Suprapubic skin (tissue), 4 donors: ENCODE measurements around the gene DHRS4L2. TPM values are rescaled to one million over a fixed set of nuclear protein-coding genes. Genes with fewer than 3 reads are reported as not detected.
"Not testable (repeated sequence)": the region's sequence is repeated elsewhere in the genome, so short reads cannot be mapped to it uniquely, and the experiment has no call there.

Experiments used
- DNase-seq, 2 donors: peaks; one replicate each; pipeline ENCODE4 v3.0.0-alpha.2; 2019; ENCODE audit warnings: low spot score in 2 of 2
- H3K27ac ChIP-seq: fragments of 200-600 bp; sonication (generic); one replicate; pipeline ENCODE4 v1.5.1; 2019
- H3K27me3 ChIP-seq: fragments of 200-600 bp; sonication (generic); one replicate; pipeline ENCODE4 v1.5.1; 2019
- H3K36me3 ChIP-seq: fragments of 200-600 bp; sonication (generic); one replicate; pipeline ENCODE4 v1.5.1; 2019
- H3K4me1 ChIP-seq: fragments of 200-600 bp; sonication (generic); one replicate; pipeline ENCODE4 v1.5.1; 2019
- H3K4me3 ChIP-seq: fragments of 200-600 bp; sonication (generic); one replicate; pipeline ENCODE4 v1.5.1; 2019; ENCODE audit warnings: mild to moderate bottlenecking
- H3K9me3 ChIP-seq: fragments of 200-600 bp; sonication (generic); one replicate; pipeline ENCODE4 v1.5.1; 2019
- EP300 ChIP-seq: sonication (generic); formaldehyde crosslinking; IDR thresholded peaks from one replicate; pipeline ENCODE4 v1.6.1; 2017; ENCODE audit warnings: antibody characterized with exemption
- POLR2A ChIP-seq, 2 donors: fragments of 450-650 bp; IDR thresholded peaks; one replicate each; pipeline ENCODE4 v1.6.1; 2017; ENCODE audit warnings: antibody characterized with exemption in 2 of 2, mild to moderate bottlenecking in 2 of 2, moderate library complexity in 2 of 2
- POLR2AphosphoS5 ChIP-seq, 3 donors: sonication (generic); formaldehyde crosslinking; IDR thresholded peaks; one replicate each; pipeline ENCODE4 v1.6.1; 2017; ENCODE audit warnings: antibody characterized with exemption in 3 of 3
- WGBS: methylation state at CpG from one replicate; pipeline ENCODE4 v1.1.5; 2018; 5-methylcytosine and 5-hydroxymethylcytosine counted together
- total RNA-seq, 4 donors: library from RNA; depleted of rRNA; stranded (reverse); fragments of >200 nt; gene quantifications; one replicate each; pipeline ENCODE4 v1.1.0, GENCODE V29; 2016
- TF ChIP-seq, protein P1 (sequence below), 2 donors: fragments of 200-600 bp in 1 of 2; fragments of 450-650 bp in 1 of 2; sonication (generic) in 1 of 2; IDR thresholded peaks; one replicate each; pipeline ENCODE4 v1.5.1; 2016 to 2019; ENCODE audit warnings: antibody characterized with exemption in 2 of 2, mild to moderate bottlenecking in 1 of 2, moderate library complexity in 1 of 2

The DHRS4L2 gene
- total RNA-seq, 4 donors from 2014 or later: 17.5 to 27.9 (median 21.0) TPM

DNA sequence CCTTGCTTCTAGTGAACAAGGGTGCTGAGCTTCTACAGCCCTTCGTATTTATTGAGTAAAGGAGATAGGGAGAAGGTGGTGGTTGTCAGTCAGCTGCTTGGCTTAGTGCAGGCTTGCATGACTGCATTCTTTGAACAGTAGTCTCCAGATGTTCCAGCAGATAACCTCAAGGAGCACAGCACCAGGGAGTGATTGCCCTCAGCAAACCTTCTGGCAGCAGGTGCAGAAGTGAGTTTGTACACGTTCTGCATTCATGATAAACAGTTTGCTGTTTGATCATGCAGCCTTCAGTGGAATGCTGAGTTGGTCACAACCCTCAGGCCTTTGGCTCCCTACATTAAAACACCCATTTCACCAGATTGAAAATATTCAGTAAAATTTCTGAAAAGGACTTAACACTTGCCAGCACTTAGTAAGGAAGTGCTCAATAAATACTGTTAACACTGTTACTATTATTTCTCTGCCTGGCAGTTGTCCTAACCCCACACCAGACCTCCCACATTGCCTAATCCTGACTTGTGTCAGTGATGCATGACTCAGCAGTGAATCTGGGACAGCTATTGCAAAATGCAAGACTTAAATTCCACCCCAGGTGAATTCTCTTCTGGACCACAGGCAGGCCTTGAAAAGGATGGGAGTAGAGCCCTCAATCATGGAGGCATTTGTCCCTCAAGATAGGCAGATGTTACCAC is 44.1 kb downstream of the DHRS4L2 start:
- DNase-seq: no peak
- H3K36me3 ChIP-seq: no peaks in the 10 kb centered on the region
- H3K4me3 ChIP-seq: no peak overlapping the region
- 70% methylated on average over 2 of the region's 2 CpGs for WGBS
- no peaks in the 10 kb centered on the region for H3K27me3 ChIP-seq
- H3K9me3 ChIP-seq: peaks cover 6% of the 10 kb centered on the region
- H3K27ac ChIP-seq: peak overlapping the region; percentile 57
- TF ChIP-seq POLR2AphosphoS5 (IDR thresholded peaks at IDR 0.05) (peak in 2 of 3 donors; percentile 18 to 65), EP300 (no peak)
- H3K4me1 ChIP-seq: peaks cover 42% of the 10 kb centered on the region

DNA sequence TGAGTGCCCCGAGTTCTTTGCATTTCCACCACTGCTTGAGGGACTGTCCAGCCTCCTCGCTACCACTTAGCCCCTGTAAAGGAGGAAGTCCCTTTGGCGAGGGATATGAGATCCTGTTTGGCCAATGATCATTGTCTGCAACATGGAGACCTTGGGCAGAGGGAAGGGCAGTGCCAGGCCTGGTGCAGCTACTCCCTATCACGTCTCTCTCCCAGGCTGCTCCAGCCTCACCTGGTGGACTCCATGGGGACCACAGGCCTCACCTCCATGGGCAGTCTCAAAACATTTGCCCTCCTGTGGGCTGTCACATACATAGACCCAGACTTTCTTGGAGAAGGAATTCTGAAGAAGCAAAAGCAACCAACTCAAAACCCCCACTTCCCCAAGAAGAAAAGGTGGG is 47.0 kb downstream of the DHRS4L2 start:
- H3K9me3 ChIP-seq, H3K36me3 ChIP-seq, DNase-seq, H3K27me3 ChIP-seq: not testable (repeated sequence)
- Histone ChIP-seq H3K27ac (peak overlapping the region; percentile 91), H3K4me1 (peaks cover 42% of the 10 kb centered on the region), H3K4me3 (peak overlapping the region; percentile 59)
- 72% methylated on average over 4 of the region's 4 CpGs for WGBS

DNA sequence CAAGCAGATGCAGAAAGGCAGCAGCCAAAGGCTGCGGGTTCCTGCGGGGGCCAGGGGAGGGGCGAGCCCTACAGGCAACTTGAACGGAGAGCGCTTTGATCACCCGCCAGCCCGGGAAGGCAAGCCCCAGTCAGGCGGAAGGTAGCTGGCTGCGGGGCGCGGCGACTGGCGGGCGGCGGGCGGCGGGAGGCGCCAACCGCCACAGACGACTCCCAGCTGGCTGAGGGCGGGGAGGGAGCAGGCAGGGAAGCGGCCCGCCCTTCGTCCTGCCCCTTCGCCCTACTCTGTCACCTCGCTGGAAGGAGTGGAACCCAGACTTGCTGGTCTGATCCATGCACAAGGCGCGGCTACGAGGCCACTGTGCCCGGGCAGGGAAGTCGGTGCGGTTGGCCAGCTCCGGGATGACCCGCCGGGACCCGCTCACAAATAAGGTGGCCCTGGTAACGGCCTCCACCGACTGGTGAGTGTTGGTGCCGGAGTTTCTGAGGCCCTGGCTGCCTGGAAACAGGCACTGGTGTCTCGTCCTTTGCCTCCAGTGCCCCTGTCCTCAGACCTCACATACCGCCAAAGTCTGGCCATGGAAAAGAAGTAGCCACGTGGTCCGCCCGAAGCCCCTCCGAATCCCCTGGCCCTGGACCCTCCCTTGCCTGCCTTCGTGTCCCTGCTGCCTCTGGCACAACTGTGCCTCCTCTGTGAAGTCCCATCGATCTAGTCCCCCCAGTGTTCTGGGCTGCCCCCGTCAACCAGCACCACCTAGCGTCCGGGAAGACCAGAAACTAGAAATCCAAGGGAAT is 47.6 kb downstream of the DHRS4L2 start:
- WGBS: 1% methylated on average over 13 of the region's 50 CpGs
- Histone ChIP-seq H3K4me3 (peak overlapping the region; percentile 59), H3K27me3 (no peaks in the 10 kb centered on the region), H3K27ac (peak overlapping the region; percentile 91), H3K9me3 (peaks cover 6% of the 10 kb centered on the region), H3K4me1 (peaks cover 42% of the 10 kb centered on the region), H3K36me3 (no peaks in the 10 kb centered on the region)
- TF ChIP-seq POLR2AphosphoS5 (IDR thresholded peaks at IDR 0.05): no peak
- TF ChIP-seq, protein P1, sequence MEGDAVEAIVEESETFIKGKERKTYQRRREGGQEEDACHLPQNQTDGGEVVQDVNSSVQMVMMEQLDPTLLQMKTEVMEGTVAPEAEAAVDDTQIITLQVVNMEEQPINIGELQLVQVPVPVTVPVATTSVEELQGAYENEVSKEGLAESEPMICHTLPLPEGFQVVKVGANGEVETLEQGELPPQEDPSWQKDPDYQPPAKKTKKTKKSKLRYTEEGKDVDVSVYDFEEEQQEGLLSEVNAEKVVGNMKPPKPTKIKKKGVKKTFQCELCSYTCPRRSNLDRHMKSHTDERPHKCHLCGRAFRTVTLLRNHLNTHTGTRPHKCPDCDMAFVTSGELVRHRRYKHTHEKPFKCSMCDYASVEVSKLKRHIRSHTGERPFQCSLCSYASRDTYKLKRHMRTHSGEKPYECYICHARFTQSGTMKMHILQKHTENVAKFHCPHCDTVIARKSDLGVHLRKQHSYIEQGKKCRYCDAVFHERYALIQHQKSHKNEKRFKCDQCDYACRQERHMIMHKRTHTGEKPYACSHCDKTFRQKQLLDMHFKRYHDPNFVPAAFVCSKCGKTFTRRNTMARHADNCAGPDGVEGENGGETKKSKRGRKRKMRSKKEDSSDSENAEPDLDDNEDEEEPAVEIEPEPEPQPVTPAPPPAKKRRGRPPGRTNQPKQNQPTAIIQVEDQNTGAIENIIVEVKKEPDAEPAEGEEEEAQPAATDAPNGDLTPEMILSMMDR (IDR thresholded peaks at IDR 0.05): peak; percentile 41 to 66
- DNase-seq: peak in 1 of 2 donors; percentile 87

DNA sequence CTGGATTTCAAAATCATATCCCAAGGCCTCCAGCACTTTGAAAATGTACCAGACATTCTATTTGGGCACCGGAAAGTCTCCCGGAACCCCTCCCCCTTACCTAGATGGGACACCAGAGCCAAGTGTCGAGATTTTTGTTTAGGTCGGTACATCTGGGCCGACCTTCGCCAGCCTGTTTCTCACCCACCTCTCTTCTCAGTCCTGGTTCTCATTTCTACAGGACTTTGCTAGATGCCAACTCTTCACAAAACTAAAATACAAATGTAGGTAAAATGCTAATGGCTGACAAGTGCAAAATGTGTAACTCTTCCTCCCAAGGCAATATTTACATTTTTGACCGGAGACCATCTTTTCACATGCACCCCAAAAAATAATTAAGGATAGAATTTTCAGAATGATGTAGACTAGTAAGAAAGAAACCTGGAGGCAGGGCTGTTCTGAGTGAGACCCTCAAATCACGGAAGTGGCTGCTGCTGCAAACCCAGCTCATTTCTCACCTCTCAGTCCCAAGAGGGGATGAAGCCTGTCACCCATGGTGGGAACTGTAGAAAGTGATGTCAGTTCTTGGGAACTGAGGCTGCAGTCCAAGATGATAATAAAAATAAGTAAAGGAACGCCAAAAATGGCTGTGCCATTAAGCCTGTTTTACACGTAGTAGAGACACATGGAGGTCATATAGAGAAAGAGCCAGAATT is 48.4 kb downstream of the DHRS4L2 start:
- H3K4me3 ChIP-seq: peak overlapping the region; percentile 59
- 34% methylated on average over 10 of the region's 10 CpGs for WGBS

DNA sequence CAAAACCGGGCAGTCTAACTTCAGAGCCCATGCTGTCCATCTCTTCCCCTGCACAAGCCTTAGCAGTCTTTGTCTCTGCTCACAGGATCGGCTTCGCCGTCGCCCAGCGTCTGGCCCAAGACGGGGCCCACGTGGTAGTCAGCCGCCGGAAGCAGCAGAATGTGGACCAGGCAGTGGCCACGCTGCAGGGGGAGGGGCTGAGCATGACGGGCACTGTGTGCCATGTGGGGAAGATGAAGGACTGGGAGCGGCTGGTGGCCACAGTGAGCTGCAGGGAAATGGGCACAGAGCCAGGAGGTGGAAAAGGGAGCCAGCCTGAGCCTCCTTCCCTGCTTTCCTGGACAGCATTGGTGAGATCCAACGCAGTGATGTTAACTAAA is 48.9 kb downstream of the DHRS4L2 start:
- TF ChIP-seq EP300: no peak
- TF ChIP-seq POLR2AphosphoS5 (IDR thresholded peaks at IDR 0.05): no peak
- TF ChIP-seq, protein P1 (IDR thresholded peaks at IDR 0.05): no peak
- no peak for TF ChIP-seq POLR2A (IDR thresholded peaks at IDR 0.05)
- Histone ChIP-seq H3K27me3 (no peaks in the 10 kb centered on the region), H3K9me3 (peaks cover 3% of the 10 kb centered on the region), H3K4me3 (no peak overlapping the region), H3K27ac (no peak overlapping the region), H3K36me3 (no peaks in the 10 kb centered on the region), H3K4me1 (peaks cover 45% of the 10 kb centered on the region)
- DNase-seq: no peak
- 51% methylated on average over 10 of the region's 14 CpGs for WGBS

More for the DNA sequence above, 48.4 kb downstream of the DHRS4L2 start:
- Histone ChIP-seq H3K27ac (peak overlapping the region; percentile 91), H3K4me1 (peaks cover 42% of the 10 kb centered on the region)
- not testable (repeated sequence) for H3K36me3 ChIP-seq, H3K27me3 ChIP-seq, H3K9me3 ChIP-seq, DNase-seq

DNA sequence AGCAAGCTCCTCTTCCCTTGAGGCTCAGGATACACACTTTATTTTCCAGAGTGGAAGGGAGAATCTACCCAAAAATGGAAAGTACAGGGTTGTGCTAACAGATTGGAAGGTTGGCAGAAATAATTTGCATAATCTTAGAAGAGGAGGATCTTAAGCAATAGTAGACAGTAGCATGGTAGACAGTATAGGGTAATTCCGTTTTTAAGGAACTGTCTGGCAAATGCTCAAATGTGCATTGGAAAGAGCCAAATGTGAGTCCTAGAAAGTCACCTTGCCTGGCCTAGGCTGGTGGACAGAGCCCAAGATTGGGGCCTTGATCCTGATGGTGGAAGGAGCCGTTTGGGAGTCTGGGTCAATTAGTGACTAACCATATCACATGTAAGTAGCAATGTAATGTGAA is 50.0 kb downstream of the DHRS4L2 start:
- peaks cover 43% of the 10 kb centered on the region for H3K4me1 ChIP-seq

More for the DNA sequence above, 50.0 kb downstream of the DHRS4L2 start:
- WGBS: 77% methylated on average over 2 of the region's 2 CpGs
- Histone ChIP-seq H3K27me3 (no peaks in the 10 kb centered on the region), H3K36me3 (no peaks in the 10 kb centered on the region), H3K27ac (no peak overlapping the region), H3K9me3 (no peaks in the 10 kb centered on the region), H3K4me3 (no peak overlapping the region)
- DNase-seq: no peak
- no peak for TF ChIP-seq POLR2AphosphoS5 (IDR thresholded peaks at IDR 0.05)
- TF ChIP-seq POLR2A (IDR thresholded peaks at IDR 0.05): no peak
- TF ChIP-seq, protein P1 (IDR thresholded peaks at IDR 0.05): no peak
- TF ChIP-seq EP300: no peak
